NCI-H2081 treated with DMSO at 0.1 percent for 48 hours (cell line): ENCODE data around the gene SNRNP70.
"Not testable (repeated sequence)": the region's sequence is repeated elsewhere in the genome, so short reads cannot be mapped to it uniquely, and the experiment has no call there.

Experiments used
- DNase-seq: peaks from one replicate; lab custom pipeline; 2025; lab: John Stamatoyannopoulos, UW

Gene SNRNP70

GRCh38 chr19:49085020-49085867 is at the start of gene SNRNP70:
Gene SNRNP70, plus strand, starts transcription at chr19:49085451. Its CDS starts 964 bp downstream, at chr19:49086415.
- DNase-seq, result peak; percentile 95

- DNase-seq, result not testable (repeated sequence)
These were observed 48.4 kb upstream of the SNRNP70 start, which contains the start of gene CGB1 for GRCh38 chr19:49036815-49037214. Gene CGB1, minus strand, starts transcription at chr19:49036895. Its CDS starts 184 bp downstream, at chr19:49036711.

GRCh38 chr19:49038111-49038510 is 47.1 kb upstream of the SNRNP70 start:
- DNase-seq, result not testable (repeated sequence)

- not testable (repeated sequence) for DNase-seq
These were observed 46.5 kb upstream of the SNRNP70 start for GRCh38 chr19:49038557-49039276.

- DNase-seq, result not testable (repeated sequence)
These were observed 45.5 kb upstream of the SNRNP70 start for GRCh38 chr19:49039736-49040135.

GRCh38 chr19:49042177-49042576 is 43.1 kb upstream of the SNRNP70 start:
- DNase-seq, result no peak

GRCh38 chr19:49042666-49043065 is 42.6 kb upstream of the SNRNP70 start:
- not testable (repeated sequence) for DNase-seq

GRCh38 chr19:49043548-49043947 is 41.7 kb upstream of the SNRNP70 start, which contains the start of gene CGB5:
Gene CGB5, plus strand, starts transcription at chr19:49043848. Its CDS starts 362 bp downstream, at chr19:49044210.
- DNase-seq, result not testable (repeated sequence)

- DNase-seq, result not testable (repeated sequence)
These were observed 36.2 kb upstream of the SNRNP70 start, which contains the start of gene CGB8 for GRCh38 chr19:49049011-49049410. Gene CGB8, minus strand, starts transcription at chr19:49049111. Its CDS starts 372 bp downstream, at chr19:49048739.

- DNase-seq, result not testable (repeated sequence)
These were observed 35.4 kb upstream of the SNRNP70 start for GRCh38 chr19:49049834-49050233.

GRCh38 chr19:49050376-49051033 is 34.7 kb upstream of the SNRNP70 start:
- not testable (repeated sequence) for DNase-seq

GRCh38 chr19:49056101-49056901 is 28.9 kb upstream of the SNRNP70 start:
- no peak for DNase-seq

GRCh38 chr19:49056902-49057596 is 28.2 kb upstream of the SNRNP70 start:
- not testable (repeated sequence) for DNase-seq

GRCh38 chr19:49057636-49058234 is 27.5 kb upstream of the SNRNP70 start, which contains the start of gene CGB7:
Gene CGB7, minus strand, starts transcription at chr19:49057749. Its CDS starts 2,374 bp downstream, at chr19:49055375.
- no peak for DNase-seq

- no peak for DNase-seq
These were observed 26.7 kb upstream of the SNRNP70 start for GRCh38 chr19:49058562-49058961.

GRCh38 chr19:49059053-49059452 is 26.2 kb upstream of the SNRNP70 start:
- DNase-seq, result no peak

GRCh38 chr19:49061000-49061399 is 24.3 kb upstream of the SNRNP70 start:
- DNase-seq, result no peak

GRCh38 chr19:49061445-49061844 is 23.8 kb upstream of the SNRNP70 start:
- no peak for DNase-seq

- DNase-seq, result no peak
These were observed 21.1 kb upstream of the SNRNP70 start for GRCh38 chr19:49064029-49064629.
